Measurements from ENCODE around the gene CCDC93. TPM values are rescaled to one million over a fixed set of nuclear protein-coding genes. Genes with fewer than 3 reads are reported as not detected.

CCDC93 gene
- total and polyA plus RNA-seq, 2 of the 4 experiments (the other 2 are of a cell fraction) = 8.1 to 17.2 TPM

DNA sequence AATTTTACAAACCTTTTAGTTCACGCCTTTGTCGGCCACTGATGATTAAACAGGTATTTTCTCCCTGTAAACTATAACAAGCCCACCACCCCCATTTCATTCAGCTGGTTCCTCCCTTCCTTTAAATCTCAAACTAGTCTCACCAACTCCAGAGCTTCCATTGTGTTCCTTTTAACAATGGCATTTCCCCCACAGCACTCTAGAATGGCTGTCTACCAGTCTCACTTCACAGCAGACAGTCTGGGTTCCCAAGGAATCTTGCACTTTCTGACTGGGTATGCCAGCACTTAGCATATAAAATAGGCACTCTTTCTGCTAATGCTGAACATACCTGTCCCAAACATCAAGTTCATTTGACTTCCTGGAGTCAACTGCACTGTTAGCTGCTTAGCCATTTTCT, 75.3 kb downstream of the CCDC93 start:
- Histone ChIP-seq H2AK5ac (ENCODE audit: low read depth, low read length) (no peak overlapping the region), H4K91ac (ENCODE audit: insufficient read depth, low read depth, low read length) (no peak overlapping the region), H3K9me3 (ENCODE audit: control insufficient read depth, insufficient read depth, low read length) (no peaks in the 10 kb centered on the region), H2BK20ac (ENCODE audit: low read depth, low read length) (no peak overlapping the region), H2BK120ac (ENCODE audit: low read depth, low read length) (no peak overlapping the region), H4K5ac (ENCODE audit: low read depth, low read length) (no peak overlapping the region), H2AFZ (replicated peaks; ENCODE audit: low read length, poor library complexity) (no peak overlapping the region), H4K20me1 (ENCODE audit: insufficient read depth, low read length) (no peaks in the 10 kb centered on the region), H3K9me1 (ENCODE audit: insufficient read depth, low read length) (peaks cover 5% of the 10 kb centered on the region), H4K8ac (ENCODE audit: low read depth in 2 of 2, low read length in 2 of 2) (no peak overlapping the region), H3K14ac (replicated peaks; ENCODE audit: low read depth, low read length) (no peak overlapping the region), H3K27ac (ENCODE audit: insufficient read depth, low read length) (no peak overlapping the region), H3K56ac (ENCODE audit: extremely low read depth, insufficient read depth, low read length) (no peak overlapping the region), H3K18ac (ENCODE audit: low read depth, low read length) (no peak overlapping the region), H3K79me1 (ENCODE audit: low read depth in 1 of 2, low read length in 2 of 2) (peaks cover 0 to 3% of the 10 kb centered on the region in 2 experiments; a peak in 2 of 4 replicates), H3K27me3 (ENCODE audit: control insufficient read depth, insufficient read depth, low read length) (no peaks in the 10 kb centered on the region), H2BK15ac (ENCODE audit: low read depth, low read length) (no peak overlapping the region), H2BK5ac (ENCODE audit: low read depth, low read length, poor library complexity, severe bottlenecking) (no peak overlapping the region), H3K9ac (ENCODE audit: low read depth, low read length) (no peak overlapping the region), H3K4ac (ENCODE audit: low read depth, low read length) (no peak overlapping the region), H3K23ac (ENCODE audit: low read depth, low read length) (no peak overlapping the region), H3K4me2 (ENCODE audit: low read depth, low read length) (no peak overlapping the region), H3K4me1 (ENCODE audit: control insufficient read depth, insufficient read depth, low read length) (peaks cover 14% of the 10 kb centered on the region), H2AK9ac (replicated peaks; ENCODE audit: low read depth, low read length, poor library complexity) (no peak overlapping the region), H3K36me3 (ENCODE audit: control insufficient read depth, insufficient read depth, low read length) (peaks cover 46% of the 10 kb centered on the region), H3K4me3 (ENCODE audit: insufficient read depth, low read depth, low read length) (no peak overlapping the region)
- POLR2A ChIA-PET (ENCODE audit: unreplicated experiment) = no interaction called here
- dilution Hi-C loops (cut with HindIII; ENCODE audit: low sequenced_read_pairs, unreplicated experiment) (no loop called here), in situ Hi-C loops (cut with MboI; ENCODE audit: low sequenced_read_pairs) (loop anchor here (10.0 kb wide), 1 partner anchor 114 kb away; no protein-coding TSS in a partner anchor), intact Hi-C loops (cut with micrococcal nuclease) (loop anchor here (5.0 kb wide), 1 partner anchor 116 kb away; no protein-coding TSS in a partner anchor)
- no peak for ATAC-seq (ENCODE audit: low read depth)
- CTCF ChIA-PET = interaction anchor here (0.6 to 0.7 kb wide), 2 partner anchors 55 to 857 kb away, joined by 3 to 6 read pairs; no protein-coding TSS in a partner anchor
- BruUV-seq (replicated peaks) = no TSS peak
- DNase-seq = no peak
- WGBS, 2 experiments (ENCODE audit: extremely low coverage in 2 of 2, insufficient read length in 1 of 2) = 83% methylated on average over 2 of the region's 2 CpGs; no CpG with 5 or more reads in 1 of the 2 experiments
- TF ChIP-seq CEBPB (IDR thresholded peaks at IDR 0.05; ENCODE audit: low read depth, low read length) (no peak), FOS (IDR thresholded peaks at IDR 0.05; ENCODE audit: low read depth, low read length) (no peak), MAFK (IDR thresholded peaks at IDR 0.05; ENCODE audit: low read depth, low read length) (no peak), CHD1 (IDR thresholded peaks at IDR 0.05; ENCODE audit: low read depth, low read length) (no peak), NFE2L2 (IDR thresholded peaks at IDR 0.05; ENCODE audit: low read depth, low read length) (no peak), BHLHE40 (IDR thresholded peaks at IDR 0.05; ENCODE audit: low read depth, low read length) (no peak), RAD21 (IDR thresholded peaks at IDR 0.05; ENCODE audit: low read length) (no peak), POLR2A (IDR thresholded peaks at IDR 0.05; ENCODE audit: low read depth, low read length) (no peak), SMC3 (IDR thresholded peaks at IDR 0.05; ENCODE audit: low read depth, low read length) (no peak), RFX5 (IDR thresholded peaks at IDR 0.05; ENCODE audit: low read depth, low read length) (no peak), MAZ (IDR thresholded peaks at IDR 0.05; ENCODE audit: borderline replicate concordance, low read depth, low read length) (no peak), MXI1 (IDR thresholded peaks at IDR 0.05; ENCODE audit: borderline replicate concordance, low read depth, low read length) (no peak), RCOR1 (IDR thresholded peaks at IDR 0.05; ENCODE audit: insufficient replicate concordance, low read length) (no peak)
- TF ChIP-seq, protein P1, sequence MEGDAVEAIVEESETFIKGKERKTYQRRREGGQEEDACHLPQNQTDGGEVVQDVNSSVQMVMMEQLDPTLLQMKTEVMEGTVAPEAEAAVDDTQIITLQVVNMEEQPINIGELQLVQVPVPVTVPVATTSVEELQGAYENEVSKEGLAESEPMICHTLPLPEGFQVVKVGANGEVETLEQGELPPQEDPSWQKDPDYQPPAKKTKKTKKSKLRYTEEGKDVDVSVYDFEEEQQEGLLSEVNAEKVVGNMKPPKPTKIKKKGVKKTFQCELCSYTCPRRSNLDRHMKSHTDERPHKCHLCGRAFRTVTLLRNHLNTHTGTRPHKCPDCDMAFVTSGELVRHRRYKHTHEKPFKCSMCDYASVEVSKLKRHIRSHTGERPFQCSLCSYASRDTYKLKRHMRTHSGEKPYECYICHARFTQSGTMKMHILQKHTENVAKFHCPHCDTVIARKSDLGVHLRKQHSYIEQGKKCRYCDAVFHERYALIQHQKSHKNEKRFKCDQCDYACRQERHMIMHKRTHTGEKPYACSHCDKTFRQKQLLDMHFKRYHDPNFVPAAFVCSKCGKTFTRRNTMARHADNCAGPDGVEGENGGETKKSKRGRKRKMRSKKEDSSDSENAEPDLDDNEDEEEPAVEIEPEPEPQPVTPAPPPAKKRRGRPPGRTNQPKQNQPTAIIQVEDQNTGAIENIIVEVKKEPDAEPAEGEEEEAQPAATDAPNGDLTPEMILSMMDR (conservative IDR thresholded peaks at IDR 0.05; ENCODE audit: low read depth, low read length) = no peak
- TF ChIP-seq, protein P2, sequence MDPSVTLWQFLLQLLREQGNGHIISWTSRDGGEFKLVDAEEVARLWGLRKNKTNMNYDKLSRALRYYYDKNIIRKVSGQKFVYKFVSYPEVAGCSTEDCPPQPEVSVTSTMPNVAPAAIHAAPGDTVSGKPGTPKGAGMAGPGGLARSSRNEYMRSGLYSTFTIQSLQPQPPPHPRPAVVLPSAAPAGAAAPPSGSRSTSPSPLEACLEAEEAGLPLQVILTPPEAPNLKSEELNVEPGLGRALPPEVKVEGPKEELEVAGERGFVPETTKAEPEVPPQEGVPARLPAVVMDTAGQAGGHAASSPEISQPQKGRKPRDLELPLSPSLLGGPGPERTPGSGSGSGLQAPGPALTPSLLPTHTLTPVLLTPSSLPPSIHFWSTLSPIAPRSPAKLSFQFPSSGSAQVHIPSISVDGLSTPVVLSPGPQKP (IDR thresholded peaks at IDR 0.05; ENCODE audit: borderline replicate concordance, low read depth, low read length) = no peak
- TF ChIP-seq, protein P3, sequence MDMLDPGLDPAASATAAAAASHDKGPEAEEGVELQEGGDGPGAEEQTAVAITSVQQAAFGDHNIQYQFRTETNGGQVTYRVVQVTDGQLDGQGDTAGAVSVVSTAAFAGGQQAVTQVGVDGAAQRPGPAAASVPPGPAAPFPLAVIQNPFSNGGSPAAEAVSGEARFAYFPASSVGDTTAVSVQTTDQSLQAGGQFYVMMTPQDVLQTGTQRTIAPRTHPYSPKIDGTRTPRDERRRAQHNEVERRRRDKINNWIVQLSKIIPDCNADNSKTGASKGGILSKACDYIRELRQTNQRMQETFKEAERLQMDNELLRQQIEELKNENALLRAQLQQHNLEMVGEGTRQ (IDR thresholded peaks at IDR 0.05; ENCODE audit: low read depth, low read length) = no peak

Measured in IMR-90 (cell line).